GM23338 (cell line): ENCODE measurements around the gene SCN3B. TPM values are rescaled to one million over a fixed set of nuclear protein-coding genes. Genes with fewer than 3 reads are reported as not detected.

Experiments used
- ATAC-seq: fragments of 200-7000 bp; cut with Tn5 transposase; 3 replicates; pipeline ENCODE4 v1.9.1; 2020
- DNase-seq: peaks from one replicate; pipeline ENCODE4 v3.0.0-alpha.2; 2015; ENCODE audit warnings: low spot score
- H2AFZ ChIP-seq: fragments of 200-600 bp; sonication (generic); 2 replicates; pipeline ENCODE4 v1.8.0; 2016; ENCODE audit warnings: antibody characterized with exemption, mild to moderate bottlenecking, moderate library complexity
- H3F3A ChIP-seq: fragments of 200-600 bp; sonication (generic); replicated peaks from 2 replicates; pipeline ENCODE4 v1.8.0; 2017; ENCODE audit warnings: antibody characterized with exemption, mixed run types, low read depth
- H3K27ac ChIP-seq: fragments of 200-600 bp; sonication (generic); 2 replicates; pipeline ENCODE4 v1.6.1; 2016; ENCODE audit warnings: low read depth
- H3K27me3 ChIP-seq: fragments of 200-600 bp; sonication (generic); 2 replicates; pipeline ENCODE4 v1.8.0; 2016; ENCODE audit warnings: mild to moderate bottlenecking, mixed run types, moderate library complexity; ENCODE audit not compliant: insufficient read depth
- H3K36me3 ChIP-seq: fragments of 200-600 bp; sonication (generic); 2 replicates; pipeline ENCODE4 v1.8.0; 2016; ENCODE audit warnings: mild to moderate bottlenecking; ENCODE audit not compliant: insufficient read depth
- H3K4me1 ChIP-seq: fragments of 200-600 bp; sonication (generic); 2 replicates; pipeline ENCODE4 v1.8.0; 2016; ENCODE audit warnings: mild to moderate bottlenecking, moderate library complexity; ENCODE audit not compliant: insufficient read depth
- H3K4me2 ChIP-seq: fragments of 200-600 bp; sonication (generic); 2 replicates; pipeline ENCODE4 v1.7.1; 2017; ENCODE audit warnings: mixed run types
- H3K4me3 ChIP-seq: fragments of 200-600 bp; sonication (generic); 2 replicates; pipeline ENCODE4 v1.6.1; 2016; ENCODE audit warnings: mixed run types
- H3K79me2 ChIP-seq: fragments of 200-600 bp; sonication (generic); replicated peaks from 2 replicates; pipeline ENCODE4 v1.8.0; 2017; ENCODE audit warnings: mild to moderate bottlenecking; ENCODE audit not compliant: insufficient read depth
- H3K9me2 ChIP-seq: fragments of 200-600 bp; sonication (generic); 2 replicates; pipeline ENCODE4 v1.8.0; 2017; ENCODE audit not compliant: insufficient read depth
- H4K20me1 ChIP-seq: fragments of 200-600 bp; sonication (generic); replicated peaks from 2 replicates; pipeline ENCODE4 v1.8.0; 2017; ENCODE audit warnings: mild to moderate bottlenecking; ENCODE audit not compliant: insufficient read depth
- H3K27ac Mint-ChIP-seq: 2 replicates; pipeline ENCODE4 v1.8.0; 2020; ENCODE audit warnings: inconsistent platforms, mild to moderate bottlenecking, moderate library complexity, mixed read lengths
- H3K27me3 Mint-ChIP-seq: 3 replicates; pipeline ENCODE4 v1.8.0; 2022; ENCODE audit warnings: low read depth, mild to moderate bottlenecking, moderate library complexity, mixed read lengths, inconsistent platforms; ENCODE audit not compliant: insufficient read depth, poor library complexity
- H3K36me3 Mint-ChIP-seq: 3 replicates; pipeline ENCODE4 v1.8.0; 2021; ENCODE audit warnings: low read depth, mild to moderate bottlenecking, inconsistent platforms, moderate library complexity, mixed read lengths
- H3K4me1 Mint-ChIP-seq: 3 replicates; pipeline ENCODE4 v1.8.0; 2020; ENCODE audit warnings: mild to moderate bottlenecking, inconsistent platforms, mixed read lengths
- H3K4me3 Mint-ChIP-seq: 3 replicates; pipeline ENCODE4 v1.8.0; 2021; ENCODE audit warnings: moderate library complexity, mild to moderate bottlenecking, inconsistent platforms, mixed read lengths
- H3K9me3 Mint-ChIP-seq: 3 replicates; pipeline ENCODE4 v1.8.0; 2020; ENCODE audit warnings: moderate library complexity, mild to moderate bottlenecking, inconsistent platforms, mixed read lengths
- CREB1 ChIP-seq: fragments of 250-450 bp; sonication (Bioruptor Pico); IDR thresholded peaks from 2 replicates; pipeline ENCODE4 v1.5.0; 2020; ENCODE audit warnings: low read depth, mild to moderate bottlenecking, moderate library complexity
- EZH2 ChIP-seq: fragments of 200-600 bp; sonication (generic); IDR thresholded peaks from one replicate; pipeline ENCODE4 v1.8.0; 2017; ENCODE audit warnings: antibody characterized with exemption, mild to moderate bottlenecking, low read depth; ENCODE audit not compliant: unreplicated experiment
- EZH2phosphoT487 ChIP-seq: fragments of 200-600 bp; sonication (generic); IDR thresholded peaks from one replicate; pipeline ENCODE4 v1.8.1; 2018; ENCODE audit warnings: antibody characterized with exemption; ENCODE audit not compliant: unreplicated experiment
- JUNB ChIP-seq: IDR thresholded peaks from one replicate; pipeline ENCODE4 v1.6.1; 2016; ENCODE audit warnings: antibody characterized with exemption; ENCODE audit not compliant: unreplicated experiment
- NANOG ChIP-seq: IDR thresholded peaks from 2 replicates; pipeline ENCODE4 v1.6.1; 2016; ENCODE audit warnings: antibody characterized with exemption, borderline replicate concordance
- POLR2AphosphoS5 ChIP-seq: IDR thresholded peaks from 2 replicates; pipeline ENCODE4 v1.6.1; 2016; ENCODE audit warnings: antibody characterized with exemption, low read depth
- STAT1 ChIP-seq: IDR thresholded peaks from one replicate; pipeline ENCODE4 v1.6.1; 2016; ENCODE audit warnings: antibody characterized with exemption; ENCODE audit not compliant: unreplicated experiment
- polyA plus RNA-seq: library from polyadenylated mRNA; unstranded; fragments of >200 nt; fragmentation: Nextera tagmentation; extraction: Ambion mirVana; gene quantifications from 2 replicates; pipeline ENCODE4 v1.2.1, GENCODE V29; 2016
- total RNA-seq: library from RNA; depleted of rRNA; stranded (reverse); fragments of >200 nt; shearing (Covaris generic); gene quantifications from 2 replicates; pipeline ENCODE4 v1.2.3, GENCODE V29; 2014
- TF ChIP-seq, protein P1 (sequence below): IDR thresholded peaks from 2 replicates; pipeline ENCODE4 v1.6.1; 2016; ENCODE audit warnings: antibody characterized with exemption
- TF ChIP-seq, protein P2 (sequence below), 2 experiments: fragments of 200-600 bp in 1 of 2; sonication (generic) in 1 of 2; conservative IDR thresholded peaks; 2 replicates each; pipeline versions ENCODE4 v1.5.1 to v1.6.1; 2016 to 2017; ENCODE audit warnings: antibody characterized with exemption in 2 of 2, low read depth in 2 of 2, mild to moderate bottlenecking in 2 of 2, moderate library complexity in 1 of 2

SCN3B gene
- total and polyA plus RNA-seq, 2 experiments from 2014 or later: 0.74 to 1.7 TPM

DNA sequence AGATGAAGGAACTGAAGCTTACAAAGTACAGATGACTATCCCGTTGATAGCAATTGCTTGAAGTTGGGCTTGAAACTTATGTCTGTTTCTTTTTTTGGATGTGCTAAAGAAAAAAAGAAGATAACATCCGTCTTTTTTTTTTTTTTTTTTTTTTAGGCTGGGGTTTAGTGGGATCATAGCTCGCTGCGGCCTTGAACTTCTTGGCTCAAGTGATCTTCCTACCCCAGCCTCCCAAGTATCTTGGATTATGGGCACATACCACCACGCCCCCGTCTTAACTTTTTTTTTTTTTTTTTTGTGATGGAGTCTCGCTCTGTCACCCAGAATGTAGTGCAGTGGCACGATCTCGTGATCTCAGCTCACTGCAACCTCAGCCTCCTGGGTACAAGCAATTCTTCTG, 40.8 kb upstream of the SCN3B start:
- H3K4me1 ChIP-seq: no peaks in the 10 kb centered on the region
- Mint-ChIP-seq H3K4me1 (no peaks in the 10 kb centered on the region), H3K9me3 (no peaks in the 10 kb centered on the region), H3K27me3 (peaks cover 6% of the 10 kb centered on the region), H3K4me3 (no peak overlapping the region), H3K36me3 (no peaks in the 10 kb centered on the region), H3K27ac (no peak overlapping the region)
- no peaks in the 10 kb centered on the region for H3K27me3 ChIP-seq
- H2AFZ ChIP-seq: no peak overlapping the region
- DNase-seq (no peak), ATAC-seq (no peak)
- no peak overlapping the region for H3K4me3 ChIP-seq
- no peak overlapping the region for H3K4me2 ChIP-seq
- no peaks in the 10 kb centered on the region for H3K79me2 ChIP-seq
- TF ChIP-seq STAT1 (no peak), NANOG (no peak)
- TF ChIP-seq, protein P1, sequence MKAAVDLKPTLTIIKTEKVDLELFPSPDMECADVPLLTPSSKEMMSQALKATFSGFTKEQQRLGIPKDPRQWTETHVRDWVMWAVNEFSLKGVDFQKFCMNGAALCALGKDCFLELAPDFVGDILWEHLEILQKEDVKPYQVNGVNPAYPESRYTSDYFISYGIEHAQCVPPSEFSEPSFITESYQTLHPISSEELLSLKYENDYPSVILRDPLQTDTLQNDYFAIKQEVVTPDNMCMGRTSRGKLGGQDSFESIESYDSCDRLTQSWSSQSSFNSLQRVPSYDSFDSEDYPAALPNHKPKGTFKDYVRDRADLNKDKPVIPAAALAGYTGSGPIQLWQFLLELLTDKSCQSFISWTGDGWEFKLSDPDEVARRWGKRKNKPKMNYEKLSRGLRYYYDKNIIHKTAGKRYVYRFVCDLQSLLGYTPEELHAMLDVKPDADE: no peak
- TF ChIP-seq, protein P2, sequence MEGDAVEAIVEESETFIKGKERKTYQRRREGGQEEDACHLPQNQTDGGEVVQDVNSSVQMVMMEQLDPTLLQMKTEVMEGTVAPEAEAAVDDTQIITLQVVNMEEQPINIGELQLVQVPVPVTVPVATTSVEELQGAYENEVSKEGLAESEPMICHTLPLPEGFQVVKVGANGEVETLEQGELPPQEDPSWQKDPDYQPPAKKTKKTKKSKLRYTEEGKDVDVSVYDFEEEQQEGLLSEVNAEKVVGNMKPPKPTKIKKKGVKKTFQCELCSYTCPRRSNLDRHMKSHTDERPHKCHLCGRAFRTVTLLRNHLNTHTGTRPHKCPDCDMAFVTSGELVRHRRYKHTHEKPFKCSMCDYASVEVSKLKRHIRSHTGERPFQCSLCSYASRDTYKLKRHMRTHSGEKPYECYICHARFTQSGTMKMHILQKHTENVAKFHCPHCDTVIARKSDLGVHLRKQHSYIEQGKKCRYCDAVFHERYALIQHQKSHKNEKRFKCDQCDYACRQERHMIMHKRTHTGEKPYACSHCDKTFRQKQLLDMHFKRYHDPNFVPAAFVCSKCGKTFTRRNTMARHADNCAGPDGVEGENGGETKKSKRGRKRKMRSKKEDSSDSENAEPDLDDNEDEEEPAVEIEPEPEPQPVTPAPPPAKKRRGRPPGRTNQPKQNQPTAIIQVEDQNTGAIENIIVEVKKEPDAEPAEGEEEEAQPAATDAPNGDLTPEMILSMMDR (conservative IDR thresholded peaks at IDR 0.05; ENCODE audit: low read depth in 2 of 2): no peak
- no peaks in the 10 kb centered on the region for H3K9me2 ChIP-seq
- no peak overlapping the region for H3K27ac ChIP-seq
- H4K20me1 ChIP-seq: no peaks in the 10 kb centered on the region
- H3F3A ChIP-seq: no peaks in the 10 kb centered on the region
- no peaks in the 10 kb centered on the region for H3K36me3 ChIP-seq

DNA sequence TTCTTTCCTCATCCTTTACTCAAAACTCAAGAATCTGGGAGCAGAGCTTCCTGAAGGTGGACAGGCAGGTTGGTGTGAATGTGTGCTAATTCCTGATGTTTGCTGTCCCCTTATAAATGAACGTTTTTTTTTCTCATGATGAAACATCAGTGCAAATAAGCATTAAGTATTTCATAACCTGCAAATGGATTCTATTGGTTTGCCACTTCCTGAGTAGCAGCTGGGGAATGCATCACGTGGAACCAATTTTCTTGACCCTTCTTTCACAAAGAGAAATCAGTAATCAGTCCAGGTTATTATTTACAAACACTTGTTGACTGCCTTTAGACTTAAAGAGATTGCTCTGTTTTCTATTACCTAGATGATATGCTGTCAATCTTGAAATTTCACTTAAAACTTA, 40.1 kb upstream of the SCN3B start:
- no peaks in the 10 kb centered on the region for H3F3A ChIP-seq
- peak overlapping the region; percentile 59; the same call in 1 of the 2 replicates for H2AFZ ChIP-seq
- Mint-ChIP-seq H3K36me3 (no peaks in the 10 kb centered on the region), H3K4me1 (no peaks in the 10 kb centered on the region), H3K9me3 (no peaks in the 10 kb centered on the region), H3K27ac (no peak overlapping the region), H3K4me3 (no peak overlapping the region), H3K27me3 (peaks cover 6% of the 10 kb centered on the region)
- ATAC-seq (no peak), DNase-seq (no peak)
- H3K4me3 ChIP-seq: no peak overlapping the region
- H3K27me3 ChIP-seq: no peaks in the 10 kb centered on the region
- H3K36me3 ChIP-seq: no peaks in the 10 kb centered on the region
- H3K4me1 ChIP-seq: no peaks in the 10 kb centered on the region
- H3K27ac ChIP-seq: no peak overlapping the region
- no peaks in the 10 kb centered on the region for H4K20me1 ChIP-seq
- H3K4me2 ChIP-seq: no peak overlapping the region
- no peaks in the 10 kb centered on the region for H3K79me2 ChIP-seq
- H3K9me2 ChIP-seq: no peaks in the 10 kb centered on the region
- TF ChIP-seq JUNB: no peak
- no peak for TF ChIP-seq POLR2AphosphoS5
- TF ChIP-seq EZH2phosphoT487: no peak
- TF ChIP-seq, protein P2 (conservative IDR thresholded peaks at IDR 0.05; ENCODE audit: low read depth in 2 of 2): no peak
- no peak for TF ChIP-seq CREB1 (CRISPR knock-in tag)
- TF ChIP-seq, protein P1: no peak
- no peak for TF ChIP-seq STAT1
- no peak for TF ChIP-seq EZH2
